ENCODE data around the gene INHBB.

- TF ChIP-seq POLR2A (IDR thresholded peaks at IDR 0.05) (no peak), EP300 (IDR thresholded peaks at IDR 0.05; ENCODE audit: low read depth) (no peak)
Observed at GRCh38 chr2:120381192-120381591, 35.3 kb downstream of the INHBB start.

Measured in transverse colon (tissue), 1 donor.